B cell (primary cell): Measurements from ENCODE around the gene SMLR1.

Source experiments
- CTCF ChIP-seq: fragments of 200-600 bp; IDR thresholded peaks from one replicate; pipeline ENCODE4 v1.8.0; 2022; ENCODE audit warnings: antibody characterized with exemption, mild to moderate bottlenecking
- EZH2 ChIP-seq: IDR thresholded peaks from 2 replicates; pipeline ENCODE4 v1.6.1; 2012; ENCODE audit warnings: borderline replicate concordance, low read depth, mild to moderate bottlenecking, moderate library complexity, low read length; ENCODE audit not compliant: insufficient read depth, poor library complexity, severe bottlenecking

GRCh38 chr6:130853555-130854183 is 26.5 kb downstream of the SMLR1 start:
- no peak for TF ChIP-seq EZH2
- TF ChIP-seq CTCF, result no peak
